ENCODE results near the gene NT5C3B.

- peak; percentile 77 for TF ChIP-seq CTCF (conservative IDR thresholded peaks at IDR 0.05)
- no peak for TF ChIP-seq EZH2 (IDR thresholded peaks at IDR 0.05; ENCODE audit: low read depth)
These were observed 49.6 kb downstream of the NT5C3B start, which contains the start of gene JUP for GRCh38 chr17:41786227-41787020.
